ENCODE measurements around the gene LGR5. TPM values are rescaled to one million over a fixed set of nuclear protein-coding genes. Genes with fewer than 3 reads are reported as not detected.

The LGR5 gene
- total and polyA plus RNA-seq, 2 of the 4 experiments (the other 2 are of a cell fraction) = not detected

GRCh38 chr12:71475280-71475679 lies 35.7 kb downstream of the LGR5 start:
- no peaks in the 10 kb centered on the region for H3K36me3 ChIP-seq (ENCODE audit: control insufficient read depth, insufficient read depth, low read length)
- no peaks in the 10 kb centered on the region for H4K20me1 ChIP-seq (ENCODE audit: insufficient read depth, low read length)
- no peak overlapping the region for H4K5ac ChIP-seq (ENCODE audit: low read depth, low read length)
- no peak overlapping the region for H3K4ac ChIP-seq (ENCODE audit: low read depth, low read length)
- H3K4me3 ChIP-seq (ENCODE audit: insufficient read depth, low read depth, low read length) = no peak overlapping the region
- no peak overlapping the region for H2BK5ac ChIP-seq (ENCODE audit: low read depth, low read length, poor library complexity, severe bottlenecking)
- no peak overlapping the region for H3K14ac ChIP-seq (replicated peaks; ENCODE audit: low read depth, low read length)
- peak overlapping the region; percentile 27; the same call in 1 of the 2 replicates for H2BK120ac ChIP-seq (ENCODE audit: low read depth, low read length)
- in situ Hi-C loops (cut with MboI; ENCODE audit: low sequenced_read_pairs) (no loop called here), dilution Hi-C loops (cut with HindIII; ENCODE audit: low sequenced_read_pairs, unreplicated experiment) (no loop called here), intact Hi-C loops (cut with micrococcal nuclease) (no loop called here)
- H3K27ac ChIP-seq (ENCODE audit: insufficient read depth, low read length) = no peak overlapping the region
- no peaks in the 10 kb centered on the region for H3K27me3 ChIP-seq (ENCODE audit: control insufficient read depth, insufficient read depth, low read length)
- H3K79me1 ChIP-seq (ENCODE audit: low read depth in 1 of 2, low read length in 2 of 2) = no peaks in the 10 kb centered on the region
- ChIA-PET POLR2A (ENCODE audit: unreplicated experiment) (no interaction called here), CTCF (interaction anchor here (0.6 kb wide), 1 partner anchor 432 kb away, joined by 3 read pairs; no protein-coding TSS in a partner anchor)
- H4K91ac ChIP-seq (ENCODE audit: insufficient read depth, low read depth, low read length) = no peak overlapping the region
- no peak overlapping the region for H3K4me2 ChIP-seq (ENCODE audit: low read depth, low read length)
- H2AK5ac ChIP-seq (ENCODE audit: low read depth, low read length) = no peak overlapping the region
- H3K18ac ChIP-seq (ENCODE audit: low read depth, low read length) = no peak overlapping the region
- ATAC-seq (ENCODE audit: low read depth) (no peak), DNase-seq (no peak)
- H3K9me1 ChIP-seq (ENCODE audit: insufficient read depth, low read length) = peaks cover 3% of the 10 kb centered on the region
- no peak overlapping the region for H2AK9ac ChIP-seq (replicated peaks; ENCODE audit: low read depth, low read length, poor library complexity)
- H2AFZ ChIP-seq (replicated peaks; ENCODE audit: low read length, poor library complexity) = peak overlapping the region; percentile 67
- no peak overlapping the region for H4K8ac ChIP-seq (ENCODE audit: low read depth in 2 of 2, low read length in 2 of 2)
- TF ChIP-seq MAFK (IDR thresholded peaks at IDR 0.05; ENCODE audit: low read depth, low read length) (no peak), BHLHE40 (IDR thresholded peaks at IDR 0.05; ENCODE audit: low read depth, low read length) (no peak)
- H3K4me1 ChIP-seq (ENCODE audit: control insufficient read depth, insufficient read depth, low read length) = peaks cover 3% of the 10 kb centered on the region; the same call in 1 of the 2 replicates
- no peak overlapping the region for H2BK20ac ChIP-seq (ENCODE audit: low read depth, low read length)
- no peak overlapping the region for H3K56ac ChIP-seq (ENCODE audit: extremely low read depth, insufficient read depth, low read length)
- no peaks in the 10 kb centered on the region for H3K9me3 ChIP-seq (ENCODE audit: control insufficient read depth, insufficient read depth, low read length)
- H3K23ac ChIP-seq (ENCODE audit: low read depth, low read length) = no peak overlapping the region
- no peak overlapping the region for H3K9ac ChIP-seq (ENCODE audit: low read depth, low read length)
- no peak overlapping the region for H2BK15ac ChIP-seq (ENCODE audit: low read depth, low read length)
- BruUV-seq (replicated peaks) = no TSS peak
- 0% methylated on average over 1 of the region's 5 CpGs; no CpG with 5 or more reads in 1 of the 2 experiments for WGBS, 2 experiments (ENCODE audit: extremely low coverage in 2 of 2, insufficient read length in 1 of 2)

All from IMR-90 (cell line).